ENCODE data around the gene SOX15.
"Not testable (repeated sequence)": the region's sequence is repeated elsewhere in the genome, so short reads cannot be mapped to it uniquely, and the experiment has no call there.

Gene SOX15

DNA sequence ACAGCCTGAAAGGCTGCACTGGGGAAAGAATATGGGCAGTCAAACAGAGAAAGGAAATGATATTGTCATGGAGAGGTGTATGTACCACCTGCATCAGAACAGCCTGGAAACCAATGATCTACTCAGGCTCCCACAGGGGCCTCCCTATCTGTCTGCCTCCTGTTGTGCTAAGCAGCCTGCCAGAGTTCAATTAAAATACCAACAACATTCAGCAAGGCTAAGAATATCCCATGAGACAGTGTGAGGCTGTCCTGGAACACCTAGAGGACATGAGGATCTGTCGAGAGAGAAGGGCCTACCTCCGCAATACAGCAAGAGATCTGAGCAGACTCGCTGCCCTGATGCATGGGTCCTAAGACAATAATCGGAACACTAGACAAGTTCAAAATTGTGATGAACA lies 16.4 kb upstream of the SOX15 start:
- DNase-seq, result no peak

DNA sequence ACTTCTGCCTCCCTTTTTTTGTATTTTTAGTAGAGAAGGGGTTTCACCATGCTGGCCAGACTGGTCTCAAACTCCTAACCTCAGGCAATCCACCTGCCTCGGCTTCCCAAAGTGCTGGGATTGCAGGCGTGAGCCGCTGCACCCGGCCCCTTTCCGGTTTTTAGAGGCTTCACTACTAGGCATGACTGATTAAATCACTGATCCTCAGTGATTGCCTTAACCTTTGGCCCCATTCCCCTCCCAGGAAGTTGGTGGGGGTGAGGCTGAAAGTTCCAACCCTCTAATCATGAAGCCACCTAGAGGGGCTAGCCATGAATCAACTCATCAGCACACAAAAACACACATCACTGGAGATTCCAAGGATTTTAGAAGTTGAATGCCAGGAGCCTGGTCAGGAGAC lies 7.7 kb upstream of the SOX15 start:
- DNase-seq, result not testable (repeated sequence)

DNA sequence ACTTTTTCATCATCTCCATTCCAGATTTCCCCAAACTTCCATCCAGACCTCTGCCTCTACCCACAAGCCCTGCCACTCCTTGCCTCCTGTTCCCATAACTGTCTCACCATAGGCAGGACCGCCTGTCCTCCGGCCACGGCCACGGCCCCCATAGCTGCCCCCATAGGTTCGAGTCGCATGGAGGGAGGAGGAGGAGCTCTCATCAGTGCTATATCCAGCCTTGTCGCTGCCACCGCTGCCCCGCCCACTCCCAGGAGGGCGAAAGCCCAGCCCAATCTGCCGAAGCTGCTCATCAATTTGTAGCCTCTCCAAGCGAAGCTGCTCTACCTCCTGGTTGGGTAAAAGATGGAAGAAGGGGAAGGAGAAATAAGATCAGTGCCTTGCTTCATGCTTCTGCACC lies 3.4 kb upstream of the SOX15 start:
- no peak for DNase-seq

- DNase-seq, result no peak
These were observed 2.6 kb upstream of the SOX15 start for GRCh38 chr17:7592422-7593021.

- DNase-seq, result no peak
These were observed 1.7 kb upstream of the SOX15 start for GRCh38 chr17:7591596-7591995.

DNA sequence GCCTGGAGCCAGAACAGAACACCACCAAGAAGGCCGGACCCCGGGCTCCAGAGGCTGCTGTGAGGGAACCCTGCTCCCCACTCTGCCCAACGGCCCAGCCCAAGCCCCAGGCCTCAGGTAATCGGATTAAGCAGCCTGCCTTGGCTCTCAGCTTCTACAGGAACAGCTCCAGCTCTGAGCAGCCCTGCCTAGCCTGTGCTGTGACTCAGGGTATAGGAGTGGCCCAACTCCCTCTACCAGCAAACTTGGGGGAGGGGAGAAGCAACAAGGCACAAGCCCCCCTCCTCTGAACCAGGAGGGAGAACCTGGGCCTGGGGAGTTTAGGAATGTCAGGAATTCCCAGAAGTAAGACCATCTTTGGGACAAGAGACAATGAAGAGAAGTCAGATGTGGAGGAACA lies 849 bp upstream of the SOX15 start:
- no peak for DNase-seq

DNA sequence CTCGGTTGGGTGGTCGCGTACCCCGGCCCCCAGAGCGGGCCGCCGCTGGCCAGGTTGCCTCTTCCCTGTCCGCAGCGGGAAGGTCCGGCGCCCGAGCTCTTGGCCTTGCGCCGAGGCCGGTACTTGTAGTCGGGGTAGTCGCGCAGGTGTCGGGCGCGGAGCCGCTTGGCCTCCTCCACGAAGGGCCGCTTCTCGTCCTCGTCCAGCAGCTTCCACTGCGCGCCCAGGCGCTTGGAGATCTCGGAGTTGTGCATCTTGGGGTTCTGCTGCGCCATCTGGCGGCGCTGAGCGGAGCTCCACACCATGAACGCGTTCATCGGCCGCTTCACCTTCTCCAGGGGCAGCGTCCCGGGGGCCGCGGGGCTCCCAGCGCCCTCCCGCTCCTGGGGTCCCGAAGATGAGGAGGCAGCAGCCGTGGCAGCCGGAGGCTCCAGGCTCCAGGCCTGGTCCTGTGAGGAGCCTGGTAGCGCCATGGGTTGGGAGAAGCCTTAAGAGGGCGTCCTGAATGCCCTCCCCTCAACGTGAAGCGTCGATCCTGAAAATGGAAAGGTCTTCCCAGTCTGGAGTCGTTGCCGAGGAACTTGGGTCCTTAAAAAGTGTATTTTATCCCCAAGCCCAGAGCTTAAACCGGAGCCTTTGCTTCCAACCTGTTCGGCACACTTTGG lies 558 bp downstream of the SOX15 start:
- no peak for DNase-seq

- DNase-seq, result no peak
These were observed 1.2 kb downstream of the SOX15 start for GRCh38 chr17:7588553-7589203.

- DNase-seq, result no peak
These were observed 2.3 kb downstream of the SOX15 start for GRCh38 chr17:7587420-7588151.

GRCh38 chr17:7586673-7587419 lies 3.0 kb downstream of the SOX15 start:
- no peak for DNase-seq

GRCh38 chr17:7583253-7584109 lies 6.4 kb downstream of the SOX15 start, which contains the start of gene MPDU1:
Gene MPDU1, plus strand, starts transcription at chr17:7583852. Its CDS starts 11 bp downstream, at chr17:7583863.
- DNase-seq, result peak; percentile 91 to 95

DNA sequence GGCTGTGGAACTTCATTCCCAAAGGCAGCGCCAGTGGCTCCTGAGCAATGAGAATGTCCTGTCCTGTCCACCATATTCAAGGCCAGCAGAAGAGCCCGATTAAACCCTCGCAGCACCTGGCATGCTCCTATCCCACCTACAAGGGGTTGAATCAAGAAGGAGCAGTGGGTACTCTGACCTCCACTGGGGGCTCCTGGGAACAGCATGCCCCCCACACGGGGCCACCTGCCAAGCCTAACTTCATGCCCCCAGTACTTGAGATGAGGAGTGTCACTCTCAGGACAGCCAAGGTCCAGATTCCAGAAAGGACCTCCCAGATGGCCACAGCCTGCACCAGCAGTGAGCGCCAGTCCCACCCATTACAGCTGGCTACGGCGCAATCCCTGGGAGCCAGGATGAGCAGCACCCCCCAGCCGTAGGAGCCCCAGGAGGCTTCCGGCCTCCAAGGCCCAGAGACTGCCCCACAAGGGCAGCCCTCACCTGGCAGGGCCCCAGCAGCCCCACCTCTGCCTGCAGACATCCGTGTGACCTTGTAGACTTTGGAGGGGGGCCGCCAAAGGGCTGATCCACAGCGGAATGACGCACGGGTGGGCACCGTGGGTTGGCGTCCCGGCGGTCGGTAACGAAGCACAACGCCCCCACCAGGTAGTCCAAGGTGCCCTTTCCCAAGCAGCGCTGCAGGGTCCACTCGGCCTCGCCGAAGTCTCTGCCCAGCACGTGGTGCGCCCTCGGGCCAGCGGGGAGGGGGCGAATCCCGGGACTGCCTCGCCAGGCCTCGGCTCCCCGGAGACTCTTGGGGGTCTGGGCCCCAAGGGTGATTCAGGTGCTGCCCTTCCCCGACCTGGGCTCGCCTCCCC lies 7.3 kb downstream of the SOX15 start:
- no peak for DNase-seq

DNA sequence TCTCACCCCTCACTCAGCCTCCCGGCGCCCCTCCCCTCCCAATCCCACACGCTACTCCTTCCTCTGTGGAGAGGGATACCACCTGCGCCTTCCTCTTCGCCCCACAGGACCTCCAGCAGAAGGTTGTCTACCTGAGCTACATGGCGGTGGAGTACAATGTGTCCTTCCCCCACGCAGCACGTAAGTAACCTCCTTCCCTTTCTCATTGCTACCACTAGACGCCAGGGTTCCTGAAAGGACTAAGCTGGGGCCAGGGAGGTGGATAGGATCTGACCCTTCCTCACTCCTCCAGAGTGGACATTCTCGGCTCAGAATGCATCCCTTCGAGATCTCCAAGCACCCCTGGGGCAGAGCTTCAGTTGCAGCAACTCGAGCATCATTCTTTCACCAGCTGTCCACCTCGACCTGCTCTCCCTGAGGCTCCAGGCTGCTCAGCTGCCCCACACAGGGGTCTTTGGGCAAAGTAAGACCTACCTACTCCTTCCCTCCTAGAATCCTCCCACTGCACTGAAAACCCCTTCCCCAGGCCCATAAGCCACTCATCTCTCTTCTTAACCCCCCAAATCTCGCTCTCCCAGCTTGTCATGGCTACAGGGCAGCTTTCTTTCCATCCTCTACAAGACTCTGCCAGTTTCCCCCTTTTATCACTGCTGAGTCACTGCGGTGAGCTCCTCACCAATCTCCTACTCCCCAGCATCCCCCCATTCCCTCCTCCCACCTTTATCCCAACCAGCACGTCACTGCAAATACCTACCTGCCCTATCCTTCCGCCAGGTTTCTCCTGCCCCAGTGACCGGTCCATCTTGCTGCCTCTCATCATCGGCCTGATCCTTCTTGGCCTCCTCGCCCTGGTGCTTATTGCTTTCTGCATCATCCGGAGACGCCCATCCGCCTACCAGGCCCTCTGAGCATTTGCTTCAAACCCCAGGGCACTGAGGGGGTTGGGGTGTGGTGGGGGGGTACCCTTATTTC lies 9.0 kb downstream of the SOX15 start:
- no peak for DNase-seq

GRCh38 chr17:7579834-7580603 lies 9.9 kb downstream of the SOX15 start:
- DNase-seq, result peak in 1 of 2 experiments; percentile 38

- peak in 1 of 2 experiments; percentile 38 for DNase-seq
These were observed 10.7 kb downstream of the SOX15 start, which contains the start of gene CD68 for GRCh38 chr17:7579001-7579833. Gene CD68, plus strand, starts transcription at chr17:7579638. Its CDS starts 40 bp downstream, at chr17:7579678.

DNA sequence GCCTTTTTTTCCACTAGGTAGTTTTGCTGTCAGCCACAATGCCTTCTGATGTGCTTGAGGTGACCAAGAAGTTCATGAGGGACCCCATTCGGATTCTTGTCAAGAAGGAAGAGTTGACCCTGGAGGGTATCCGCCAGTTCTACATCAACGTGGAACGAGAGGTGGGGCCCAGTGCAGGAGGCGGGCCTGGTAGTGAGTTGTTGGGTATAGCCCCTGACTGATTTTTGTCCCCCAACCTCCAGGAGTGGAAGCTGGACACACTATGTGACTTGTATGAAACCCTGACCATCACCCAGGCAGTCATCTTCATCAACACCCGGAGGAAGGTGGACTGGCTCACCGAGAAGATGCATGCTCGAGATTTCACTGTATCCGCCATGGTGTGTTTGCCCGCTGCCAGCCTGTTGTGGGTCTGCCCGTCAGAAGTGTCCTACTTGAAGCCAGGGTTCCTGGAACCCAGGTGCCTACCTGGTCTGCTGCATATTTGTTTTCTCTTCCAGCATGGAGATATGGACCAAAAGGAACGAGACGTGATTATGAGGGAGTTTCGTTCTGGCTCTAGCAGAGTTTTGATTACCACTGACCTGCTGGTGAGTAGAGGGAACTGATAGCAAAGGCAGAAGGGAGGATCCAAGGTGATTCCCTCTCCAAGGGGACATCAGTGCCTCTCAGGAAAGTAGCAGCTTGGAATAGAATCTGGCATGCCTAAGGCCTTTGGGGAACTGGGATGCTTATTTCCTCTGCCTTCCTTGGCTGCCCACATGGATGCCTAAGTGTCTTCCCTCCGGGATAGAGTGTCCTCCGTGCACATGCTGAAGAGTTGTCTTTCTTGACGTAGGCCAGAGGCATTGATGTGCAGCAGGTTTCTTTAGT lies 12.3 kb downstream of the SOX15 start:
- DNase-seq, result no peak
